GM20000 (cell line): ENCODE measurements around the gene AKR1E2.

Experiments used
- DNase-seq: peaks from one replicate; pipeline ENCODE4 v3.0.0; 2012; ENCODE audit warnings: low spot score
- TF ChIP-seq, protein P1 (sequence below): IDR thresholded peaks from 2 replicates; pipeline ENCODE4 v1.5.1; 2012; ENCODE audit warnings: mild to moderate bottlenecking, control low read depth; ENCODE audit errors: extremely low read depth, missing control alignments

Gene AKR1E2

GRCh38 chr10:4844864-4845263 lies 18.9 kb downstream of the AKR1E2 start:
- TF ChIP-seq, protein P1, sequence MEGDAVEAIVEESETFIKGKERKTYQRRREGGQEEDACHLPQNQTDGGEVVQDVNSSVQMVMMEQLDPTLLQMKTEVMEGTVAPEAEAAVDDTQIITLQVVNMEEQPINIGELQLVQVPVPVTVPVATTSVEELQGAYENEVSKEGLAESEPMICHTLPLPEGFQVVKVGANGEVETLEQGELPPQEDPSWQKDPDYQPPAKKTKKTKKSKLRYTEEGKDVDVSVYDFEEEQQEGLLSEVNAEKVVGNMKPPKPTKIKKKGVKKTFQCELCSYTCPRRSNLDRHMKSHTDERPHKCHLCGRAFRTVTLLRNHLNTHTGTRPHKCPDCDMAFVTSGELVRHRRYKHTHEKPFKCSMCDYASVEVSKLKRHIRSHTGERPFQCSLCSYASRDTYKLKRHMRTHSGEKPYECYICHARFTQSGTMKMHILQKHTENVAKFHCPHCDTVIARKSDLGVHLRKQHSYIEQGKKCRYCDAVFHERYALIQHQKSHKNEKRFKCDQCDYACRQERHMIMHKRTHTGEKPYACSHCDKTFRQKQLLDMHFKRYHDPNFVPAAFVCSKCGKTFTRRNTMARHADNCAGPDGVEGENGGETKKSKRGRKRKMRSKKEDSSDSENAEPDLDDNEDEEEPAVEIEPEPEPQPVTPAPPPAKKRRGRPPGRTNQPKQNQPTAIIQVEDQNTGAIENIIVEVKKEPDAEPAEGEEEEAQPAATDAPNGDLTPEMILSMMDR = no peak
- DNase-seq = no peak

DNA sequence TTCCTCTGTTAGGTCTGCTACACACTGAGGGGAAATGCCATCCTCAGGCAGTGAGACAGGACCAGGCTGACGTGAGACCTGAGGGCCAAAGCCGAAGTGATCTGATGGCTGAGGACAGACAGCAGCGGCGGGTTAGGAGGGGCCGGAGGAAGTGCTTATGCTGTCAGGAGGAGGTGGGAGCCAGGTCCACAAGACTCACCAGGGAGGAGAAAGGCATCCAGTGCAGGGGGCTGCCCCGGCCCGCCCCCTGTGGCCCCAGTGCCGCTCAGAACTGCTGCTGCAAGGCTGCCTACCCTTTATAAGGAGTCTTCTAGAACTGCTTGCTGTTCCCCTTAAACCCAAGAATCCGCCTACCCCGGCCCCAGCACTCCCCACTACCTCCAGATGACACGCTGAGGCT lies 19.8 kb downstream of the AKR1E2 start:
- TF ChIP-seq, protein P1 = no peak

DNA sequence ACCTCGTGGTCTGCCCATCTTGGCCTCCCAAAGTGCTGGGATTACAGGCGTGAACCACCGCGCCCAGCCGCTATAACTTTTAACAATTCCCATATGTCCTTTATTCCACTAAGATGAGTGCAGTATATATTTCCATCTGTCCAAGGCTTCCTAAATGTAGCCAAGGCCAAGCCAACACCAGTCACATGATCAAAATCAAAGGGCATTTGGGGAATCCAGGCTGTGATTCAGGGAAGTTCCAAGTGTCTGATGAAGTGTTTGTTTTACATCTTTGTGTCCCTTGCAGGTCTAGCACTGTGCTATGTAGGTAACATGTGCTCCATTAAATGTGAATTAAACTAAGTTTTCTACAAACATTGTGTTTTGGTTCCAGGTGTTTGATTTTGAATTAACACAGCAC lies 20.8 kb downstream of the AKR1E2 start:
- no peak for DNase-seq
- TF ChIP-seq, protein P1 = no peak

More for the DNA sequence above, 19.8 kb downstream of the AKR1E2 start:
- no peak for DNase-seq

DNA sequence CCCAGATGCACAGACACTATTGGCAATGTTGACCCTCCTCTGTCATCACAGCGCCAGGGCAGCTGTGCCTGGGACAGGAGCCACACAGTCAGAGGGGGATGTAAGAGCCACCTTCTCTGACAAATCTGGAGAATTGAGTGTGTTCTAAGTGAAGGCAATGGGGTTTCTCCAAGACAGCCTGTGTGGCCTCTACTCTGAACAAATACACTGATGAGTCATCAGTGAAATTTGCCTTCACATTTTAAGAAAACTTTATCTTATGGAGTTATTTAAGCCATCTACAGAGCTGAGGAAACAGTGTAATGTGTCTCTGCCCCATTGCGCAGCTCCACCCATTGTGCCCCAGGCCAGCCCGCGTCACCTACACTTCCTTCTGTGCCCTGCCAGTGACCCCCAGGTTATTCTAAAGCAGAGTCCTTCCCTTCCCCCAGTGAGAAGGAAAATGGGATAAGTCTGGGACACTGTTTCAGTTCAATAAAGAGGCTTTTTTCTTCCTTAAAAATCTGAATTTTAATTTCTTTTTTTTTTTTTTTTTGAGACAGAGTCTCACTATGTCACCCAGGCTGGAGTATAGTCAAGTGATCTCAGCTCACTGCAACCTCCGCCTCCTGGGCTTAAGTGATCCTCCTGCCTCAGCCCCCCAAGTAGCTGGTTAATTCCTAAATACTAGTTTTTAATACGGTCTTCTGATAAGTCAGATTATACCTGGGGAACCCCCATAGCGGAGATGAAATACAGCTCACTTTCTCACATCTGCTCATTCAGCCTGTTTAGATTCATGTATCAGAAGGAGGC lies 21.8 kb downstream of the AKR1E2 start:
- DNase-seq = no peak

DNA sequence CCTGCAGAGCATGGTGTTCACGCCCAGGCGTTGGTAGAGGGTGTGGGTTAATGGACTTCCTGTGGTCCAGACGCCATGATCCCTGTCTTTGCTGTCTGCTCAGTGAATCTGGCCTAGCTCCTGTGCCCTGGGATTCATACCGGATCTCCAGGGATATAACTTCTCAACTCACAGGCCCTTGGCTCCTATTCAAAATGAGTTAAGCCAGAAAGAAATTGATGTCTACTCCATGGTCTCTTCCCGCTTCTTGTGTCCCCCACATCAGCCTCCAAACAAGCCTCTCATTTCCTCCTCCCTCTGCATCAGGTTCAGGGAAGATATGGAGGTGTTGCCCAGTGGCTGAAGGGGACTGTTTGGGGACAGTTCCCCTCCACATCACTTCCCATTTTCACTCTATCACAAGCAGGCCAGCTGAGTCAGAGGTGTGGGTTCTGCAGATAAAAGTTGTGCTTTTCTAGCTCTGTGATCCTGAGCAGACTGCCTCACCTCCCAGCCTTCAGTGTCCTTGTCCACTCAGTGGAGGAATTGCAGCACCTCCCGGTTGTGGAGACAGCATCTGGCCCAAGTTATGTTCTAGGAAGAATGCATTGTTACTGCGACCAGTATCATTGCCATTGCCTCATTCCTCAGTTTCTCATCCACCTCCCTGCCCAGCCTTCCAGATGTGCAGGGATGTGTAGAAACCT lies 22.5 kb downstream of the AKR1E2 start:
- TF ChIP-seq, protein P1 = no peak

More for the DNA sequence above, 21.8 kb downstream of the AKR1E2 start:
- TF ChIP-seq, protein P1 = no peak

GRCh38 chr10:4849042-4849402 lies 23.0 kb downstream of the AKR1E2 start:
- DNase-seq = no peak
- TF ChIP-seq, protein P1 = no peak

More for the DNA sequence above, 22.5 kb downstream of the AKR1E2 start:
- DNase-seq = no peak

GRCh38 chr10:4849555-4850242 lies 23.7 kb downstream of the AKR1E2 start:
- DNase-seq = peak; percentile 81
- TF ChIP-seq, protein P1 = peak; percentile 86
